Neural progenitor cell (in vitro differentiated cells): ENCODE data around the gene SNIP1.

Source experiments
- EZH2phosphoT487 ChIP-seq: fragments of 200-600 bp; sonication (generic); IDR thresholded peaks from 2 replicates; pipeline ENCODE4 v1.6.1; 2017; ENCODE audit warnings: antibody characterized with exemption
- TF ChIP-seq, protein P1 (sequence below): fragments of 200-600 bp; sonication (generic); IDR thresholded peaks from 2 replicates; pipeline ENCODE4 v1.5.1; 2017; ENCODE audit warnings: antibody characterized with exemption, mild to moderate bottlenecking

- TF ChIP-seq, protein P1, sequence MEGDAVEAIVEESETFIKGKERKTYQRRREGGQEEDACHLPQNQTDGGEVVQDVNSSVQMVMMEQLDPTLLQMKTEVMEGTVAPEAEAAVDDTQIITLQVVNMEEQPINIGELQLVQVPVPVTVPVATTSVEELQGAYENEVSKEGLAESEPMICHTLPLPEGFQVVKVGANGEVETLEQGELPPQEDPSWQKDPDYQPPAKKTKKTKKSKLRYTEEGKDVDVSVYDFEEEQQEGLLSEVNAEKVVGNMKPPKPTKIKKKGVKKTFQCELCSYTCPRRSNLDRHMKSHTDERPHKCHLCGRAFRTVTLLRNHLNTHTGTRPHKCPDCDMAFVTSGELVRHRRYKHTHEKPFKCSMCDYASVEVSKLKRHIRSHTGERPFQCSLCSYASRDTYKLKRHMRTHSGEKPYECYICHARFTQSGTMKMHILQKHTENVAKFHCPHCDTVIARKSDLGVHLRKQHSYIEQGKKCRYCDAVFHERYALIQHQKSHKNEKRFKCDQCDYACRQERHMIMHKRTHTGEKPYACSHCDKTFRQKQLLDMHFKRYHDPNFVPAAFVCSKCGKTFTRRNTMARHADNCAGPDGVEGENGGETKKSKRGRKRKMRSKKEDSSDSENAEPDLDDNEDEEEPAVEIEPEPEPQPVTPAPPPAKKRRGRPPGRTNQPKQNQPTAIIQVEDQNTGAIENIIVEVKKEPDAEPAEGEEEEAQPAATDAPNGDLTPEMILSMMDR: no peak
- TF ChIP-seq EZH2phosphoT487: no peak
Measured at GRCh38 chr1:37562984-37563383, 8.9 kb upstream of the SNIP1 start.
